RPMI7951 (cell line): ENCODE results near the gene STXBP6. TPM values are rescaled to one million over a fixed set of nuclear protein-coding genes. Genes with fewer than 3 reads are reported as not detected.

Experiments used
- DNase-seq: peaks from one replicate; pipeline ENCODE4 v3.0.0-alpha.2; 2012; ENCODE audit warnings: low read depth
- total RNA-seq: library from RNA; depleted of rRNA; stranded (reverse); fragments of >200 nt; shearing (Covaris generic); gene quantifications from 2 replicates; pipeline ENCODE4 v1.2.3, GENCODE V29; 2014

STXBP6 gene
- total RNA-seq, 1 experiment from 2014 or later, result 18.7 TPM

DNA sequence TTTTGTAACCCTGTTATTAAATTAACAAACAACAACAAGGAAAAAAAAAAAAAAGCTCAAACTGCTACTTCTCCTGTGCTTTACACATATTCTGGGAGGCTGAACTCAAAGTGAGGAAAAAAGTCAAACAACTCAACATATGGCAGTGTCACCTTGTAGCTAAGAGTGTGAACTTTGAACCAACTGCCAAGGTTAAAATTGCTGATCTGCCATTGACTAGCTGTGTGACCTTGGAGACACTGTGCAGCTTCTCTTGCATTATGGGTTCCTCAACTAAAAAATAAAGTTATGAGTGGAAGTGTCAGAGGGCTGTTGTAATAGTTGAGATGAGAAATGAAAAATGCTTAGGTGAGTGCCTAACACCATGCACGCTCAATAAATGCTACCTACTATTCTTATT, 34.2 kb downstream of the STXBP6 start:
- no peak for DNase-seq

DNA sequence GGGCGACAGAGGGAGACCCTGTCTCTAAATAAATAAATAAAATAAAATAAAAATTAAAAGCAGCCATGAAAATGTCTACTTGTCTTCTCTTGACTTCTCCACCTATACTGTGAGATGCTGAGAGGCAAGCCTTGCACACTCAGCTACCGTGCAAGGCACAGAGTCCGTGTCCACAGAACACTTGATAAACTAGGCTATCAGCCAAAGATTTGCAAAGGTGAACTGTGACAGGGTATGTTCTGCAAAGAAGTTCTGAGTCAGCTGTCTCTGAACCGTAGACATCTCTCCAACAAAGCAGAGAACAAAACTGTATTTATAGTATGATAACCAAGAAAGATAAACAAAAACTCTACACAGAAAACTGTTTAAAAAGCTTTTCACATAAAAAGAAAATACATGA, 35.5 kb downstream of the STXBP6 start:
- DNase-seq, result no peak

DNA sequence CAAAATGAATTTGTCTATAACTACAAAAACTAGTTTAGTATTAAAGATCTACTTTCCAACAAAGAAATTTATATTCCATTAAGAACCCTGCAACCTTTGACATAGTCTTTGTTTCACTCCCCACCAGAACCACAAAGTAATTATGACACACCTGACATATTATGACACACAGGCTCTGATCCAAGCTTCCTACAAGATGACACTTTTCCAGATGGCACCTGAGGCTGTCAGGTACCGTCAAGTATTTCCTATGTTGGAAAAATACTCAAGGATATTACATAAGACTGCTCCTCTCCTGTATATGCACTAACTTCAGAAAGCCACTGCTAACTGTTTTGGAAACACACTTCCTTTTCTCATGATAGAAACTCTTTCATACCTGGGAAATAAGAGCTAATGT, 38.9 kb downstream of the STXBP6 start:
- DNase-seq, result no peak

DNA sequence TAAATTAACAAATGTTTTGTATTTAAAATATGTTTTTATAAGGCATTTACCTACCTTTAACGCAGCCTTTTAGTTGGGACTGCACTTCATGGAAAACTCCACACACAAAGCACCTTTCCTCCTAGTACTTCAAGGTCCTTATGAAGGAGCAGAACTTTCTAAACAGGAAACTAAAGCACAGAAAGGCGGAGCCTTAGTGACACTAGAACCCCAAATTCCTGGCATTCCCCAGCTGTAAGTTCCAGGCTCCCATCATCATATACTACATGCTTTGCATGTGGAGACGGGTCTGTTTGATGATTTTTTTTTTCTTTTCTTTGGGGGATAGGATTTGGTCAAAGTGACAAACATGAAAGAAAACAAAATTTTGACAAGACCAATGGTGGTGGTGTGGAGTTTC, 39.5 kb downstream of the STXBP6 start:
- DNase-seq, result no peak

DNA sequence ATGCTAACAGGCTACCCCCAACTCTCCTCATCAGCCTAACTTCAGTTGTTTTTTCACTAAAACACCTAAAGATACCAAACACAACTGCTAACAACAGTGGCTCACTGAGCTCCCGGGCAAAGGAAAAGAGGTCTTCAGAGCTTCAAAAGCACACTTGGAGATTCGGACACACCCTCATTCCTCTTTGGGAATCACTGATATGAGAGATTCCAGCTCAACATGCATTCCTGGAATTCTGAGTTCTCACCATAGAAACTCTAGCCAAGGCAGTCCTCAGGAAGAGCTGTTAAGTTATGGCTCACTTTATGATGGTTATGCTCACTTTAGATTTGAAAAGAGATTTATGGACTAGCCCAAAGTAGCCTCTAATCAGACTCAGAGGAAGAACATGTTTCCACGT, 40.1 kb downstream of the STXBP6 start:
- peak; percentile 44 for DNase-seq

DNA sequence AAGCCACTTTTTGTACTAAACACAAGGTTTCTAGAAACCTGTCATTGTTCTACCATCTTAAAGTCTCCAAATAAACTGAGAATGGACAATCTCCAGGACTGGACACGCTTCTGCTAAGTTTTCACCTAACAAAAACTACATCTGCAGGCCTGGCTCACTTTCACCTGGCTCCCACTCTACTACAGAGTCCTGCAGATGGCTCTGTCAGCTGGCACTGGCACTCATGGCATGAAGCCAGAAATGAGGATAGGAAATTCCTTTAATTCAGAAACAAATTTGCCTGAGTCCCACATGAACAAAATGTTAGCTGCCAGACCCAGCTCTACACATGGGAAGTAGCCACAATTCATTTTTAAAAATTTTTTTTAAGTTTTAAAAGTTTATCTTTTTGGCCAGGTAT, 42.1 kb downstream of the STXBP6 start:
- DNase-seq, result peak; percentile 24

DNA sequence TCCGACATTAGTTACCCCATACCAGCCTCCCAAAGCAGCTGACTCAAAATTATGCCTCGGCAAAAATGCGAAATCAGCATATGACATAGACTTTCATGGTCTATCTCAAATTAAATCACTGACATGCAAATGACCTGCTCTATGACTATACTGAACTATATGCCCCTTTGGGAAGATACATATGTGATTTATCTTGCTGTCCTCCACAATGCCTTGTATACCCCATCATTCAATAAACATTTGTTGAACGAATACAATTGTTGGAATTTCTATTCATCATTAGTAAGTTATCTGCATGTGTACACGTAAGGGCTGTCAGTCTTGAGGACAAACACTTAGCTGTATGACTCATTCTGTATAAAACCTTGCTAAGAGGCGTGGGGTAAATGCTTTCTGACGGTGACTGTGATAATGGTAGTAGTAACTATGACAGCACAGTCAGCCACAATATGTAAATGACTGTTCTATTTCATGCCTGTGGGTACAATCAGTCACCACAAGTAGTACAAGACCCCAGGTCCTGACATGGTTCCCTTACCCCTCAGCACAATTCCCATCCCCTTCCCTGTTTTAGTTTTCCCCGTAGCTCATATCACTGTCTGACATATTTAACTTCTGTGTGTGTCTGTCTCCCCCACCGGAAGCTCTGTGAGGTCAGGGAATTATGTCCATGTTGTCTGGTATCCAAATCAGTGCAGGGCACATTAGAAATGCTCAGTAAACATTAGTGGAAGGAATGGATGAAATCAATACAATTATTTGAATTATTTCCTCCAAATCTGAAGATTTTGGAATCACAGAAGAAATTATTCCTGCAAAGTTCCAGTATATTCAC, 42.8 kb downstream of the STXBP6 start:
- peak; percentile 80 for DNase-seq

DNA sequence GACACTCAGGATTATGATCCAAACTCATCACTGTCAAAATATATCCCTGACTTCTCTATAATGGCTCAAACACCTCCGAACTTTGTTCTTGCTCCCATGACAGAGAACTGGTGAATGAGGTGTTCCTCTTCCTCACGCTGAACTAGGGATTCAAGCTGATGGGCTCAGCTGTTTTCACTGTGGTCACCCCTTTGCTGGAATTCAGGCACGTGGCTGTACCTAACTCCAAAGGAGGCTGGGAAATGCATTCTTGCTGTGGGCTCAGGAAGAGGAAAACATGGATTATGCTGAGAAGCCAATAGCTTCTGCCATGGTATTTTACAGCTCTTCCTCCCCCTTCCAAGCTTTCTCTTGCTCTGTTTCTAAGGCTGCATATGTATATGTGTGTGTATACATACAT, 43.9 kb downstream of the STXBP6 start:
- DNase-seq, result no peak

DNA sequence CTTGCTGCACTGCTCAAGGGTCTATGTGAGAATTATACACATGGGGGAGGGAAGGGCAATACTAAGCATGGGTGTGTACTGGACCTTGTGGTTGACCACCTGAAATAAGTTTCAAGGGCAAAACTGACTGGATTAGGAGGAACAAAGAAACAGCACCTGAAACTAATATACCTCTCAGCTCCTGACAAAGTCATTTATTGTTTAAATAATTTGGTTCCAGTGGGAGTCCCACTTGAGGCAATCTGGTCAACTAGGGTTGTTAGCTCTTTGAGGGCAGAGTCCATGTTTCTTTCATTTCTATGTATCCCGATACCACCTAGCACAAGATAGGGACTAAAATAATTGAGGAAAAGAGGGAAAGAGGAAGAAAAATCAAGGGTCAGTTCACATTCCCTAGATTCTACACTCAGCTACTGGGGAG, 45.5 kb downstream of the STXBP6 start:
- DNase-seq, result no peak

DNA sequence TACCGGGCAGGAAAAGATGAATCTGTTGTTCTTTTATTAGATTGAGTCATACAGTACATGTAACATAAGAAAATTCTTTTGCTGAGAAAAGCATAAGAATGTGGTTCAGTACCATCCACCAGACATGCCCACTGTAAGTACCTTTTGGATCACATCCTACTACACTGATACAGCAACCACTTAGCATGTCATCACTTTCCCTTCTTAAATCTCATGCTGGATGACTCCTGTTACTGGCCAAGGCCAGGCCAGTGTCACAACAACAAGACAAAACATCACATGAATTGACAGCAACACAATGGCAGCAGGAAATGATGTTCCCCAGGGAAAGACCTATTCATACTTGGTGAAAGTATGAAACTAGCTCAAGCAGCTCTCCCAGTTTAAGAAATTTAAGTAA, 46.4 kb downstream of the STXBP6 start:
- no peak for DNase-seq

DNA sequence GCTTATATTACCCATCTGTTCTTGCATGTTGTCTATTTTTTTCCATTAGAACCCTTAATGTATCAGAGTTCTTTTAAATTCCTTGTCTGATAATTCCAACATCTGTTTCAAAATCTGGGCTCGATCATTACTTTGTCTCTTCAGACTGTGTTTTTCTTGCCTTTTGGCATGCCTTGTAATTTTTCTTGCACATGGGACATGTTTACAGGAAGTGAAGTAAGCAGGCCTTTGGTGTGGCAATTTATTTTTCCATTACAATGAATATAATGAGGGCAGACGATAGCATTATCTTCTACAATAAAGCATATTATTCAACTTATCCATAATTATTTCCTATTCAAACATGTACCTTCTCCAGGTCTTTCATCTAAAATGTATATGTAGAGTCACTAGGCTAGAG, 48.3 kb downstream of the STXBP6 start:
- no peak for DNase-seq

DNA sequence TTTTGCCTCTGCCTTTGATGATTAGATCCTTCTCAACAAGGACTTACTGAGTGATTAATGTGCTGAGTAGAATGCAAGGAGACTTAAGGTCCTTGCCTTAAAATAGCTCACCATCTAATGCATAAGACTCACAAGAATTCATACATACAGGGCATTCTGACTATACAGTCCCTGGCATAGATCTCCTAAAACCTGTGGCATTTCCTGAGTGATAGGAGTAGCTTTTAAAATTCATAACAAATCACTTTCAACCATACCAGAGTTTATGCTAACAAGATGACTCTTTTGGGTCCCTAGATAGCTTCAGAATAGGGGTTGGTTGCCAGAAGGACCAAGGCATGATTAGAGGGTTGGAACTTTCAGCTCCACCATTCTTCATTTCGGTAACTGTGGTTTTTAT, 48.8 kb downstream of the STXBP6 start:
- DNase-seq, result no peak

DNA sequence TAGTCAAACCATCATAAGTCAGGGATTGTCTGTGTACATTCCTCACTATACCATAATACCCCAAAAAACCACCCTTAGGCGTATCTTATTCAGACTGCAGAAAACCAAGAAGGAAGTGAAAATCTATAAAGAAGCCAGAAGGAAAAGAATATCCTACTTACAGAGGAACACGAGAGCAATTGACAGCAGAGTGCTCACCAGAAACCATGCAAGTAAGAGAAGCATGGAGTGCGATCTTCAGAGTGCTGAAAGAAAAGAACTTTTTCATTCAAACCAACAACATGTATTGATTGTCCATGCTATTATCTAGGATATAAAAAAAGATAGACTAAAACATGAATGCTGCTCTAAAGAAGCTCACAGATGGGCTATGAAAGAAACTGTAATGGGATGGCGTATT, 50.8 kb downstream of the STXBP6 start:
- no peak for DNase-seq

DNA sequence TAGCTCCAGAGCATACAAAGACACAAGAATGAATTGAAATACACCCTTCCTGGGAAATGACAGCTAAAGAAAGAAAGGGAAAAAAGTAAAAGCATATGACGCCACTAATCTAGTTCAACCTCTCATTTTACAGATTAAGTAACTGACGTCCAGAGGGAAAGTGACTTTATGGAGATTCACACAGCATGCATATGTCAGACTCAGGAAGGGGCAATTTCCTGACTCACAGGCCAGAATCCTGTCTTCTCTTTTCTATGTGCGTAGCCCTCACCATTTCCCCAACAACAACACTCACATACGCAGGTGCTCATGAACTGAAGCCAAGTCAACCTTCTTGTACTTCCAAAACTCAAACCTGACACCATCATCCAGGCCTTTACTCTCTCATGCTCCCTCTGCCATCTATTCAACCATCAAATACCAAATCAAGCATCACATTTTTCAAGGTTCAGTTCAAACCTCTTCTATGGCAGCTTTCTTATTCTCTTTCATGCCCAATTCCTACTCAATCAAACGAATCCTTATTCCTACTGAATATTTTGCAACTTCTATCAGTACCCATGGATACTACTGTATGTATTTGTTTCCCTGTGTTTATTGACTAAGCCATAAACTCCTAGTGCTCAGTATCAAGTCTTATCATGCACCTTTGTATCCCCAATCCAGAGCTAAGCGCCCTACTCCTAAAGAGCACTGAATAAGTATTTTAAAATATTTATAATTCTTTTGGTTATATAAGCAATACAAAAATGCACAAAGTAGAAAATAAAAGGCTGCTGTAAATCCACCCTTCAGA, 52.8 kb downstream of the STXBP6 start:
- DNase-seq, result no peak

DNA sequence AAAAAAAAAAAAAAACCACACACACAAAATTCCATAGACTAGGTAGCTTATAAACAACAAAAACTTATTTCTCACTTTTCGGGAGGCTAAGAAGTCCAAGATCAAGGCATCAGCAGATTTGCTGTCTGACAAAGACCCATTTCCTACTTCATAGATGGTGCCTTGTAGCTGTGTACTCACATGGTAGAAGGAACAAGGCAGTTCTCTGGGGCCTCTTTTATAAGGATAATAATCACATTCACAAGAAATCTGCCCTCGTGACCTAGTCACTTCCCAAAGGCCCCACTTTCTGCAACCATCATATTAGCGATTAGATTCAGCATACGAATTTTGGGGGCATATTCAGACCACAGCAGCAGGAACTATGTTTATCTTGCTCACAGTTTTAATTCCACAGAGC, 54.9 kb downstream of the STXBP6 start:
- DNase-seq, result no peak

DNA sequence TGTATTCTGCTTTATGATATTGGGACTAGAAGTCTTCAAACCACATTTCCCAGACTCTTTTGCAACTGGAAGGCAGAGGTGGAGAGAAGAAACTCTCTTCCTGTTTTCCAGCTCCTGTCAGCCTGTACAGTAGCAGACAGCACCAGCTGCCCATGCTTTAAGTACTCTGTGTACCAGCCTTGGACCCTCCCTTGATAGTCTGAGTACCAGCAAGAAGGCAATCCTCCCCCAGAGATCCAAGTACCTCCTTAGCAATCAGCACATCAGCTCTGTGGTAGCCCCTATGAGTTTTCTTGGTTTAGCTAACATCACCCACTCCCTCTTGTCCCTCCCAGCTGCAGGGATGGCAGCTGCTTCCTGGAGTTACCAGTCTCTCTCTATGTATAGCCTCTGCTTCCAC, 56.3 kb downstream of the STXBP6 start:
- DNase-seq, result no peak

DNA sequence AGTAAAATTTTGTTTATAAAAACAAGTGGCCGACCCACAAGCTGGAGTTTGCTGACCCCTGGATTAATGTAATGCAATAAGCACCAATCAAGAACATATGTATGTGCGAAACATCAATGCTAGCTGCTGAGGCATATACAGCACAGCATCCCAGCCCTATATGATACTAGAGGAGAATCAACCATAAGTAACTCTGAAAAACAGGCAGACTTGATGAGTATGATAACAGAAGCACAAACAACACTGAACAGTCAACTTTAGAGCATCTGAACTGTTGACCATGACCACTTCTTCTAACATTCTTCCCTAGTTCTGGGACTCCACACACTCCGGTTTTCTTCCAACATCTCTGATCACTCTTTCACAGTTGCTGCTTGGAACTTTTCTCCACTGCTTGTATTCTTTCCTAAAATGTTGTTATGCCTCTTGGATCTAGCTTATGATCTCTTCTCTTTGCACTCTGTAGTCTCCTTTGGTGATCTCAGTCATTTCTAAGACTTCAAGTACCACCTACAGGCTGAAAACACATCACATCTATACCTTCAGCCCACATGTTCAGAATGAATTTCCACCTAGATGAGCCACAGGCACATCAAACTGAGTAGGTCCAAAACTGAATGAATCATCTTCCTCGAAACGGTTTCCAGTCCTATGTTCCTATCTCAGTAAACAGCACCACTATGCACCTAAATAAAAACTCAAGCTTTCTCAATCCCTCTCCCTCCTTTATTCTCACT, 57.2 kb downstream of the STXBP6 start:
- no peak for DNase-seq

DNA sequence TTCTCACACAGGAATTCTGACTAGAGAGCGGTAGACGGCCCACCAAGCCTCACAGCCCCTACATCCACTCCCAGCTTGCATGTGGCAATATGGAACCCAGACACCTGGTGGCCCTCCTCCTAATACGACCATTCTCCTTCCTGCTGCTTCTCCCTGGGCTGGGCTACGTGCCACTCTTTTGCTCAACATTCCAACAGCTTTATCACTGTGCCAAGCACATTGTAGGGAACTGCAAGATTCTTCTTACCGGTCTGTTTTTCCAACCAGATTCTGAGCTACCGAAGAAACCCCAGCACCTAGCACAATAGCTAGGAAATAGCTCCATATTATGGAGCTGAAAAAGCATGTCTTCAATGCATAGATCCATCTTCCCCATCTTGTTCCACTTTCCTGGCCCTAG, 58.1 kb downstream of the STXBP6 start:
- no peak for DNase-seq

DNA sequence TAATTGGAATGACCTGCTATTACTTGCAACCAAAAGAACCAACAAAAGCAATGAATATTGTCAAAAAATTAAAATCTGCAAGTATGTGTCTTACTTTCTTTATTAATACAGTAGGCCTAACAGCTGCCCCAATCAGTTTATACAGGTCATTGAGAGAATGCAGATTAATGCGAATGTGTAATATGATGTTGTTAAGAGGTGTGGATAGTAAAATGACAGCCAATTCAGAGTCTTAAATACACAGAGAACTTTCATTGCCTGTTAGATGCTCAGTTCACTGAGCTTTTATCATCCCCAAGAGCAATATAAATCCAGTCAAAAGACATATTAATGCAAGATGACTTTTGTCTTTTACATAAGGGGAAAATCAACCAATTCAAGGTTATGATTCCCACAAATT, 58.7 kb downstream of the STXBP6 start:
- no peak for DNase-seq

DNA sequence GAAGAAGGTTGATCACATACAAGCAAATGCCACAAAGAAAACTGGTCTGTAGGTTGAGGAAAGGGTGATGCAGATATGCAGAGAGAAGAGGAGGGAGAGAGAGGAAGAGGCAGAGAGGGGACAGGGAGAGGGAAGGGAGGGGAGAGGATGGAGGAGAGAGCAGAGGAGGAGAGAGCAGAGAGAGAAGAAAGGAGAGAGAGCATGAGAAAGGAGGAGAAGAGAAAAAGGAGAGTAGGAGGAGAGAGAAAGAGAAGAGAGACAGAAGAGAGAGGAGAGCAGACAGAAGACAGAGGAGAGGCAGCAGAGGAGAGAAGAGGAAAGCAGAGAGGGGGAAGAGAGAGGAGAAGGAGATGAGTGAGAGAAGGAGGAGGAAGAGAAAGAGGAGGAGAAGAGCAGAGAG, 59.2 kb downstream of the STXBP6 start:
- DNase-seq, result no peak

DNA sequence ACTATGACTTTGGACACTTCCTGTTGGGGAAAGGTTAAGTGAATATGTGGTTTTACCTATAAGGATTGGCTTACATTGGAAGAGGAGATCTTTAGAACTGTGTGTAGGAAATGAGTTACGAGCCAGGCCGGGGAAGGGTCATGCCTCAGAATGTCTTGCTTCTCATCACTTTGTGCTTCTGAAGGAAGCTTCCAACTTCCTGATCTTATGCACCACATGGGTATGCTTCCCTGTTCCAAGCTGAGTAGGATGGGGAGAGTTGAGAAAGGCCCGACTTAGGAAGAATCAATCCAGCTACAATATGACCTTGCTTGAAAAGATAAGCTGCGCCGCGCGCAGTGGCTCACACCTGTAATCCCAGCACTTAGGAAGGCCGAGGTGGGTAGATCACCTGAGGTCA, 59.9 kb downstream of the STXBP6 start:
- DNase-seq, result no peak

DNA sequence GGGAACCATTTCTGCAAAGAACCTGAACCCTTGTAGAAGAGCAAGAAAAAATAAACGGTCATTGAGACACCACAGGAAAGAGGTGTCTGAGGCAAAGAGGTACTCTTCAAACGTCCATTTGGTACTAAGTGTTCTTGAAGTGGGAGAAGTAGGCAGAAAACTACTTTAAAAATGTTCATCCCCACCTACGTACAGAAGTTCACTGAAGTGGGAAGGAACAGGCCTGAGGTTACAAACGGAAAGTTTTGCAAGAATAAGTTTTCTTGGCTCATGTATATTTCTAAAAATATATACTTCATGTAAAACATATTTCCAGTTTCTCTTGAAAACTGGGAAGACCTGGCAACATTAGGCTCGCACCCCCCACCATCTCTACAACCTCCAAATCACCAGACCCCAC, 61.2 kb downstream of the STXBP6 start:
- DNase-seq, result no peak
